Smooth muscle cell (in vitro differentiated cells): ENCODE measurements around the gene SENP3. TPM values are rescaled to one million over a fixed set of nuclear protein-coding genes. Genes with fewer than 3 reads are reported as not detected.
A peak's percentile ranks its signal among the peaks of the same experiment; 100 is the strongest.

Experiments used
- DNase-seq: peaks from one replicate; lab custom pipeline; 2025; ENCODE audit not compliant: unreplicated experiment; lab: John Stamatoyannopoulos, UW
- H2AFZ ChIP-seq: fragments of 200-600 bp; sonication (generic); 2 replicates; pipeline ENCODE4 v1.6.0; 2016; ENCODE audit warnings: antibody characterized with exemption, low read depth, mild to moderate bottlenecking
- H3F3A ChIP-seq: fragments of 200-600 bp; sonication (generic); 2 replicates; pipeline ENCODE4 v1.6.0; 2017; ENCODE audit warnings: antibody characterized with exemption, low read depth
- H3K27ac ChIP-seq: fragments of 200-600 bp; sonication (generic); 2 replicates; pipeline ENCODE4 v1.5.1; 2016; ENCODE audit warnings: low read depth, mild to moderate bottlenecking
- H3K27me3 ChIP-seq: fragments of 200-600 bp; sonication (generic); 2 replicates; pipeline ENCODE4 v1.6.1; 2016; ENCODE audit warnings: low read depth, mild to moderate bottlenecking
- H3K36me3 ChIP-seq: fragments of 200-600 bp; sonication (generic); 2 replicates; pipeline ENCODE4 v1.5.1; 2016; ENCODE audit warnings: low read depth
- H3K4me1 ChIP-seq: fragments of 200-600 bp; sonication (generic); 2 replicates; pipeline ENCODE4 v1.5.1; 2016; ENCODE audit warnings: low read depth
- H3K4me2 ChIP-seq: fragments of 200-600 bp; sonication (generic); 2 replicates; pipeline ENCODE4 v1.6.0; 2016; ENCODE audit warnings: mild to moderate bottlenecking
- H3K4me3 ChIP-seq: fragments of 200-600 bp; sonication (generic); 2 replicates; pipeline ENCODE4 v1.5.1; 2016; ENCODE audit warnings: mild to moderate bottlenecking
- H3K79me2 ChIP-seq: fragments of 200-600 bp; sonication (generic); 2 replicates; pipeline ENCODE4 v1.6.0; 2016; ENCODE audit warnings: low read depth, mild to moderate bottlenecking
- H3K9ac ChIP-seq: fragments of 200-600 bp; sonication (generic); 2 replicates; pipeline ENCODE4 v1.6.0; 2016; ENCODE audit warnings: low read depth
- H3K9me3 ChIP-seq: fragments of 200-600 bp; sonication (generic); replicated peaks from 2 replicates; pipeline ENCODE4 v1.5.1; 2016; ENCODE audit warnings: low read depth
- H4K20me1 ChIP-seq: fragments of 200-600 bp; sonication (generic); 2 replicates; pipeline ENCODE4 v1.6.0; 2016; ENCODE audit warnings: low read depth
- CTCF ChIP-seq: fragments of 200-600 bp; sonication (generic); IDR thresholded peaks from 2 replicates; pipeline ENCODE4 v1.5.1; 2017; ENCODE audit warnings: borderline replicate concordance, mild to moderate bottlenecking, antibody characterized with exemption; ENCODE audit not compliant: insufficient read depth, poor library complexity, severe bottlenecking
- WGBS: methylation state at CpG from one replicate; pipeline ENCODE4 v1.1.7; 2016; ENCODE audit warnings: low lambda C conversion rate; 5-methylcytosine and 5-hydroxymethylcytosine counted together
- polyA plus RNA-seq: library from polyadenylated mRNA; unstranded; fragments of >200 nt; fragmentation: Nextera tagmentation; extraction: Ambion mirVana; gene quantifications from 2 replicates; pipeline ENCODE4 v1.2.1, GENCODE V29; 2016
- total RNA-seq: library from RNA; depleted of rRNA; stranded (reverse); fragments of >200 nt; gene quantifications from 2 replicates; pipeline ENCODE4 v1.2.3, GENCODE V29; 2014

The SENP3 gene
- total and polyA plus RNA-seq, 2 experiments from 2014 or later, result 33.7 to 72.1 TPM

DNA sequence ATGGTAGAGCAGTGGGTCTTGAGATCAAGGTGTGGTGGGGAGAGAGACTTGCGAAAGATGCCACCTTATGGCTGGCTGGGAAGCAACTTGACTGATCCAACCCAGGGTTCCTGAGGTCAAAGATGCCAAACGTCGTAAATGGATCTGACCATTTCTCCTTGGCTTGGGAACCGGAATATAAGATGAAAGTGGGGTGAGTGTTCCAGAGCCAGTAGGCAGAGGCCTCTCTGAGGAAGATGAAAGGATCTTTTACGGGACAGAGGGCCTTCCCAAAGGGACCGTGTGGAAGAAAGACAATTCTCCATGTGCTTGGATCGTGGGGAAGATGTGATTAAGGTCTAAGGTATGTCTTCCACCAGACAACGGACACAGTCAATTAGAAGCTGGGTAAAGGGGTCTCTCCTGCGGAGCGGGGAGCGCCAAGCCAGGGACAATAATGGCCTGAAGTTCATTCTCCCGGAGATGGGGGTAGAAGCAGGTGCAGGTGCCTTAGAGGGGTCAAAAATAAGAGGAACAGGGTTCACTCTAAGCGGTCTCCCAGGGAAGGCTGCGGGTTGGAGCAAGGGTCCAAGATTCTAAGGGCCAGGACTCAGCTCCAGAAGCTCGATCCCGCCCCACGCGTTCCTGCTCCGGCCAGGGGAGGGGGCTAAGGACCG is 52.2 kb downstream of the SENP3 start:
- Histone ChIP-seq H3F3A (no peaks in the 10 kb centered on the region), H3K9me3 (no peaks in the 10 kb centered on the region), H3K9ac (peak overlapping the region; percentile 83), H3K4me3 (peak overlapping the region; percentile 58), H3K4me2 (peak overlapping the region; percentile 88), H3K79me2 (peaks cover 50% of the 10 kb centered on the region), H3K36me3 (no peaks in the 10 kb centered on the region), H2AFZ (no peak overlapping the region), H3K4me1 (peaks cover 18% of the 10 kb centered on the region), H3K27ac (peak overlapping the region; percentile 68), H3K27me3 (no peaks in the 10 kb centered on the region), H4K20me1 (peaks cover 50% of the 10 kb centered on the region)
- no peak for TF ChIP-seq CTCF
- WGBS, result 10% methylated on average over 20 of the region's 20 CpGs
- no peak for DNase-seq

DNA sequence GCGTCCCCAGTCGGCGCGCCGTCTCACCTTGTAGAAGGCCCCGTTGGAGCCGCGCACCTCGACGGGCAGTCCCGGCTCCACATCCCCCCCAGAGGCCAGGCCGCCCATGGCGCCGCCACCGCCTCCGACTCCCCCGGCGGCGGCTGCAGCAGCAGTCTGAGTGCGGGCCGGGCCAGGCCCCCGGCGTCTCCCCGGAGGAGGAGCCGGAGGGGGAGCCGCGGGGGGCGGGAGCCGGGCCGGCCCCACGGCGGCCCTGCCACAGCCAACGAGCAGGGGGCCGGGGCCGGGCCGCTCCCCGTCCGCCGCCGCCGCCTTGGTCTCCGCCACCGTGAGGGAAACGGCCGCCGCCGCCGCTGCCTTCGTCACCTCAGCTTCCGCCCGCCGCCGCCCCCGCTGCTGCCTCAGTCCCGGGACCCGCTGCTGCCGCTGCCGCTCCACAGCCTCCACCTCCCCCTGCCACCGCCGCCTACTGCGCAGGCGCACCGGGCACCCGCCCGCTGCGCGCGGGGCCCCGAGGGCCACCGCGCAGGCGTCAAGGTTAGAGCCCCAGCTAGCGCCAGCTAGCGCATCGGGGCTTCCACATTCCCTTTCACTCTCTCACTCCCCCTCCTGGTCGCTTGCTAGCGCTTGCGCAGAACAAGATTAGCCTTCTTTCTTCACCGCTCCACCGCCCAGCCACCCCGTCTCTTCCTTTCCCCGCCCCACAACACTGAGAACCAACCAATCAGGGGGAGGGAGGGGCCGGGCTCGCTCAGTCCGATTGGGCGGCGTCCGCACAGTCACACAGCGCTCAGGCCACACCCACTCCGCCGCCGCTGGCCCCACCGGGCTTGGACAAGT is 52.9 kb downstream of the SENP3 start, which contains the start of gene FXR2:
TSS of gene FXR2 (minus strand) at position 473 of the 840 bp plus-strand sequence. CDS start at position 108, 365 bp downstream.
- H3K9me3 ChIP-seq, result no peaks in the 10 kb centered on the region
- peak within 1 kb of the TSS; percentile 83 for H3K9ac ChIP-seq
- H3K4me2 ChIP-seq, result peak within 1 kb of the TSS; percentile 88
- DNase-seq, result peak; percentile 100
- peaks cover 43% of the 10 kb centered on the region for H4K20me1 ChIP-seq
- H3F3A ChIP-seq, result no peaks in the 10 kb centered on the region
- H2AFZ ChIP-seq, result peak within 1 kb of the TSS; percentile 47
- H3K4me1 ChIP-seq, result peaks cover 18% of the 10 kb centered on the region
- H3K79me2 ChIP-seq, result peaks cover 43% of the 10 kb centered on the region
- TF ChIP-seq CTCF, result peak; percentile 43
- H3K36me3 ChIP-seq, result no peaks in the 10 kb centered on the region
- no peaks in the 10 kb centered on the region for H3K27me3 ChIP-seq
- 2% methylated on average over 50 of the region's 93 CpGs for WGBS
- peak within 1 kb of the TSS; percentile 68 for H3K27ac ChIP-seq
- peak within 1 kb of the TSS; percentile 58 for H3K4me3 ChIP-seq

DNA sequence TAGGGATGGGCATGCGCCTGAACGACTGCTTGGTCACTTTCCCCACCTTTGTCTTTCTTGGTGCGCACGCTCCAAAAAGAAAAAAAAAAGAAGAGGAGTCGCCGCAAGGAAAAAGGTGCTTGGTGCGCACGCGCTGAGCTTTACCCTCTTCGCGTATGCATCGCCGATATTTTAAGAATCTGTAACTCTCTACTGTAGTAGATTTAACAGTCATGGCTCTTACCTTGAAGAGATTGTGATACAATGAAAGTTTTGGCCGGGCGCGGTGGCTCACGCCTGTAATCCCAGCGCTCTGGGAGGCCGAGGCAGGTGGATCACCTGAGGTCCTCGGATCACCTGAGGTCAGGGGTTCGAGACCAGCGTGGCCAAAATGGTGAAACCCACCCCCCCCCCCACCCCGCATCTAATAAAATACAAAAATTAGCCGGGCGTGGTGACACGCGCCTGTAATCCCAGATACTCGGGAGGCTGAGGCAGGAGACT is 53.6 kb downstream of the SENP3 start:
- no peaks in the 10 kb centered on the region for H3F3A ChIP-seq
- peak overlapping the region; percentile 47 for H2AFZ ChIP-seq
- peak overlapping the region; percentile 83 for H3K4me2 ChIP-seq
- TF ChIP-seq CTCF, result no peak
- WGBS, result 8% methylated on average over 28 of the region's 28 CpGs
- no peak overlapping the region for H3K9ac ChIP-seq
- no peak for DNase-seq
- H3K4me3 ChIP-seq, result peak overlapping the region; percentile 55
- H3K79me2 ChIP-seq, result peaks cover 38% of the 10 kb centered on the region
- H3K27me3 ChIP-seq, result no peaks in the 10 kb centered on the region
- H3K9me3 ChIP-seq, result no peaks in the 10 kb centered on the region
- H4K20me1 ChIP-seq, result peaks cover 38% of the 10 kb centered on the region
- peak overlapping the region; percentile 65 for H3K27ac ChIP-seq
- H3K36me3 ChIP-seq, result no peaks in the 10 kb centered on the region
- peaks cover 18% of the 10 kb centered on the region for H3K4me1 ChIP-seq
